Measurements from ENCODE around the gene EVC.

GRCh38 chr4:5808081-5808741 is 97.2 kb downstream of the EVC start:
- TF ChIP-seq CTCF (IDR thresholded peaks at IDR 0.05; ENCODE audit: low read depth, low read length) (no peak), EZH2phosphoT487 (IDR thresholded peaks at IDR 0.05; ENCODE audit: low read depth) (no peak)

Data from OCI-LY3 (cell line).